OCI-LY1 (cell line): Measurements from ENCODE around the gene ARL6IP4.

Experiments used
- EZH2 ChIP-seq: fragments of 200-600 bp; sonication (generic), shearing (Covaris generic); IDR thresholded peaks from 2 replicates; pipeline ENCODE4 v1.8.0; 2017; ENCODE audit warnings: borderline replicate concordance, mixed run types, mild to moderate bottlenecking, antibody characterized with exemption, low read length, moderate library complexity, mixed read lengths
- TF ChIP-seq, protein P1 (sequence below): fragments of 200-600 bp; sonication (generic), shearing (Covaris generic); IDR thresholded peaks from 2 replicates; pipeline ENCODE4 v1.5.1; 2017; ENCODE audit warnings: mild to moderate bottlenecking, antibody characterized with exemption, low read length, moderate library complexity, mixed read lengths

GRCh38 chr12:122948605-122949004 lies 31.9 kb upstream of the ARL6IP4 start:
- TF ChIP-seq, protein P1, sequence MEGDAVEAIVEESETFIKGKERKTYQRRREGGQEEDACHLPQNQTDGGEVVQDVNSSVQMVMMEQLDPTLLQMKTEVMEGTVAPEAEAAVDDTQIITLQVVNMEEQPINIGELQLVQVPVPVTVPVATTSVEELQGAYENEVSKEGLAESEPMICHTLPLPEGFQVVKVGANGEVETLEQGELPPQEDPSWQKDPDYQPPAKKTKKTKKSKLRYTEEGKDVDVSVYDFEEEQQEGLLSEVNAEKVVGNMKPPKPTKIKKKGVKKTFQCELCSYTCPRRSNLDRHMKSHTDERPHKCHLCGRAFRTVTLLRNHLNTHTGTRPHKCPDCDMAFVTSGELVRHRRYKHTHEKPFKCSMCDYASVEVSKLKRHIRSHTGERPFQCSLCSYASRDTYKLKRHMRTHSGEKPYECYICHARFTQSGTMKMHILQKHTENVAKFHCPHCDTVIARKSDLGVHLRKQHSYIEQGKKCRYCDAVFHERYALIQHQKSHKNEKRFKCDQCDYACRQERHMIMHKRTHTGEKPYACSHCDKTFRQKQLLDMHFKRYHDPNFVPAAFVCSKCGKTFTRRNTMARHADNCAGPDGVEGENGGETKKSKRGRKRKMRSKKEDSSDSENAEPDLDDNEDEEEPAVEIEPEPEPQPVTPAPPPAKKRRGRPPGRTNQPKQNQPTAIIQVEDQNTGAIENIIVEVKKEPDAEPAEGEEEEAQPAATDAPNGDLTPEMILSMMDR: no peak
- TF ChIP-seq EZH2: no peak
